Measurements from ENCODE around the gene B3GNT8. TPM values are rescaled to one million over a fixed set of nuclear protein-coding genes. Genes with fewer than 3 reads are reported as not detected.

The B3GNT8 gene
- polyA plus RNA-seq, 1 of the 3 experiments (the other 2 are of a cell fraction): not detected

DNA sequence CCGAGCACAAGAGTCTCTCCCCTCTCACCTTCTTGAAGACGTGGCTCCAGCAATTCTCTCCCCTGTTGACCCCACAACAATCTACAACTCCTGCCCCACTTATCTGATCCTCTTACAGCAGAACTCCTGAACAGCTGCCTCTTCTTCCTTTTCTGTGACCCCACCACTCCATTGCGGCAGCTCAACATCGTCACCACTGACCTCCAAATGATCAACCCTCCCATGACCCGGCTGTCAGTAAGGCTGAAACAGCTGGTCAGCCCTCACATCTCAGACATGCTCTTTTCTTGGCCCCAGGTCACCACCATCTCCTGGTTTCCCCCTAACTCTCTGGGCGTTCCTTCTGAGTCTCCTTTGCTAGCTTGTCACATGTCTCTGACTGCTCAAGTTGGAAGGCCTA lies 31.8 kb downstream of the B3GNT8 start:
- H3K9me3 ChIP-seq: no peaks in the 10 kb centered on the region
- H3K4me1 ChIP-seq (ENCODE audit: control insufficient read depth in 1 of 2, insufficient read depth in 2 of 2, low read depth in 1 of 2, low read length in 1 of 2): peaks cover 5 to 14% of the 10 kb centered on the region in 2 experiments; a peak in 2 of 4 replicates
- H3K27me3 ChIP-seq (ENCODE audit: insufficient read depth): no peaks in the 10 kb centered on the region
- H3F3A ChIP-seq (replicated peaks; ENCODE audit: insufficient read depth): no peaks in the 10 kb centered on the region
- ChIA-PET POLR2A (no interaction called here), CTCF (no interaction called here)
- H2AFZ ChIP-seq (ENCODE audit: low read depth): no peak overlapping the region
- WGBS (ENCODE audit: low lambda C conversion rate): 79% methylated on average over 6 of the region's 6 CpGs
- H3K9ac ChIP-seq: no peak overlapping the region
- peaks cover 2 to 17% of the 10 kb centered on the region in 2 experiments for H3K36me3 ChIP-seq (replicated peaks in 1 of 2; ENCODE audit: control insufficient read depth in 1 of 2, insufficient read depth in 2 of 2, low read length in 1 of 2)
- H3K27ac ChIP-seq (ENCODE audit: low read depth in 2 of 2, low read length in 1 of 2): no peak overlapping the region
- peak overlapping the region; percentile 99; the same call in 1 of the 2 replicates for H3K4me2 ChIP-seq
- no peaks in the 10 kb centered on the region for H4K20me1 ChIP-seq (ENCODE audit: insufficient read depth)
- TF ChIP-seq EZH2phosphoT487 (IDR thresholded peaks at IDR 0.05; ENCODE audit: borderline replicate concordance, low read depth) (no peak), GATA2 (CRISPR knock-in tag; IDR thresholded peaks at IDR 0.05) (no peak)
- no peaks in the 10 kb centered on the region for H3K9me2 ChIP-seq
- H3K4me3 ChIP-seq (ENCODE audit: low read depth in 2 of 2, low read length in 1 of 2): no peak overlapping the region
- DNase-seq: no peak
- H3K79me2 ChIP-seq (ENCODE audit: insufficient read depth): peaks cover 48% of the 10 kb centered on the region

DNA sequence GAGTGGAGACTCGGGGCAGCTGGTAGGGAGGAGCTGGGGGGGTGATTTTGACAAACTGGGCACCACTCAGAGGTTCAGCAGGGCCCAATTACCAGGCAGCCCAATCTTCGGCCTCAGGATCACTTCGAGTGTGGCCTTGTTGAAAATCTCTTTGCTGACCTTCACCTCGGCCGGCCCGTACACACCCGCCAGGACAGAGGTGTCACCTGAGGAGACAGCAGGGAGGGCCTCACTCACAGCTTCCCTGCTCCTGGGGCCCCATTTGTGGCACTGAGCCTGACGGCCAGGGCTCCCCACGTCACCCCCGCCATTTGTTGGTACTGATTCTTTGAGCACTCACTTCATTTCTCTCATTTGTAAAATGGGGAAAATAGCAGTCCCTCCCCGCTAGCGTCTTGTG lies 34.4 kb downstream of the B3GNT8 start:
- Histone ChIP-seq H3K9me2 (no peaks in the 10 kb centered on the region), H3K4me3 (ENCODE audit: low read depth in 2 of 2, low read length in 1 of 2) (no peak overlapping the region), H4K20me1 (ENCODE audit: insufficient read depth) (no peaks in the 10 kb centered on the region), H3K4me2 (no peak overlapping the region), H2AFZ (ENCODE audit: low read depth) (no peak overlapping the region), H3K9me3 (no peaks in the 10 kb centered on the region), H3F3A (replicated peaks; ENCODE audit: insufficient read depth) (no peaks in the 10 kb centered on the region), H3K36me3 (replicated peaks in 1 of 2; ENCODE audit: control insufficient read depth in 1 of 2, insufficient read depth in 2 of 2, low read length in 1 of 2) (peaks cover 3 to 26% of the 10 kb centered on the region in 2 experiments), H3K4me1 (ENCODE audit: control insufficient read depth in 1 of 2, insufficient read depth in 2 of 2, low read depth in 1 of 2, low read length in 1 of 2) (peaks cover 0 to 4% of the 10 kb centered on the region in 2 experiments; a peak in 1 of 4 replicates), H3K27me3 (ENCODE audit: insufficient read depth) (no peaks in the 10 kb centered on the region), H3K9ac (no peak overlapping the region), H3K79me2 (ENCODE audit: insufficient read depth) (peaks cover 26% of the 10 kb centered on the region), H3K27ac (ENCODE audit: low read depth in 2 of 2, low read length in 1 of 2) (no peak overlapping the region)
- TF ChIP-seq, protein P1, sequence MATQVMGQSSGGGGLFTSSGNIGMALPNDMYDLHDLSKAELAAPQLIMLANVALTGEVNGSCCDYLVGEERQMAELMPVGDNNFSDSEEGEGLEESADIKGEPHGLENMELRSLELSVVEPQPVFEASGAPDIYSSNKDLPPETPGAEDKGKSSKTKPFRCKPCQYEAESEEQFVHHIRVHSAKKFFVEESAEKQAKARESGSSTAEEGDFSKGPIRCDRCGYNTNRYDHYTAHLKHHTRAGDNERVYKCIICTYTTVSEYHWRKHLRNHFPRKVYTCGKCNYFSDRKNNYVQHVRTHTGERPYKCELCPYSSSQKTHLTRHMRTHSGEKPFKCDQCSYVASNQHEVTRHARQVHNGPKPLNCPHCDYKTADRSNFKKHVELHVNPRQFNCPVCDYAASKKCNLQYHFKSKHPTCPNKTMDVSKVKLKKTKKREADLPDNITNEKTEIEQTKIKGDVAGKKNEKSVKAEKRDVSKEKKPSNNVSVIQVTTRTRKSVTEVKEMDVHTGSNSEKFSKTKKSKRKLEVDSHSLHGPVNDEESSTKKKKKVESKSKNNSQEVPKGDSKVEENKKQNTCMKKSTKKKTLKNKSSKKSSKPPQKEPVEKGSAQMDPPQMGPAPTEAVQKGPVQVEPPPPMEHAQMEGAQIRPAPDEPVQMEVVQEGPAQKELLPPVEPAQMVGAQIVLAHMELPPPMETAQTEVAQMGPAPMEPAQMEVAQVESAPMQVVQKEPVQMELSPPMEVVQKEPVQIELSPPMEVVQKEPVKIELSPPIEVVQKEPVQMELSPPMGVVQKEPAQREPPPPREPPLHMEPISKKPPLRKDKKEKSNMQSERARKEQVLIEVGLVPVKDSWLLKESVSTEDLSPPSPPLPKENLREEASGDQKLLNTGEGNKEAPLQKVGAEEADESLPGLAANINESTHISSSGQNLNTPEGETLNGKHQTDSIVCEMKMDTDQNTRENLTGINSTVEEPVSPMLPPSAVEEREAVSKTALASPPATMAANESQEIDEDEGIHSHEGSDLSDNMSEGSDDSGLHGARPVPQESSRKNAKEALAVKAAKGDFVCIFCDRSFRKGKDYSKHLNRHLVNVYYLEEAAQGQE (IDR thresholded peaks at IDR 0.05; ENCODE audit: low read depth, low read length): no peak
- TF ChIP-seq SIN3A (IDR thresholded peaks at IDR 0.05; ENCODE audit: borderline replicate concordance, low read depth, low read length) (no peak), GATA2 (CRISPR knock-in tag; IDR thresholded peaks at IDR 0.05) (no peak), JUND (IDR thresholded peaks at IDR 0.05) (no peak), TAF1 (IDR thresholded peaks at IDR 0.05; ENCODE audit: borderline replicate concordance, low read depth, low read length) (no peak), MXI1 (IDR thresholded peaks at IDR 0.05; ENCODE audit: low read depth, low read length) (no peak), SMC3 (IDR thresholded peaks at IDR 0.05; ENCODE audit: low read depth, low read length) (no peak), EZH2phosphoT487 (IDR thresholded peaks at IDR 0.05; ENCODE audit: borderline replicate concordance, low read depth) (no peak), POLR2AphosphoS5 (IDR thresholded peaks at IDR 0.05; ENCODE audit: low read depth, low read length) (no peak), TEAD4 (IDR thresholded peaks at IDR 0.05; ENCODE audit: borderline replicate concordance, insufficient read depth) (no peak), ELF1 (IDR thresholded peaks at IDR 0.05) (no peak), EP300 (IDR thresholded peaks at IDR 0.05; ENCODE audit: borderline replicate concordance in 1 of 2, low read depth in 1 of 2, low read length in 1 of 2) (no peak), NRF1 (IDR thresholded peaks at IDR 0.05; ENCODE audit: low read depth, low read length) (no peak)
- TF ChIP-seq, protein P2, sequence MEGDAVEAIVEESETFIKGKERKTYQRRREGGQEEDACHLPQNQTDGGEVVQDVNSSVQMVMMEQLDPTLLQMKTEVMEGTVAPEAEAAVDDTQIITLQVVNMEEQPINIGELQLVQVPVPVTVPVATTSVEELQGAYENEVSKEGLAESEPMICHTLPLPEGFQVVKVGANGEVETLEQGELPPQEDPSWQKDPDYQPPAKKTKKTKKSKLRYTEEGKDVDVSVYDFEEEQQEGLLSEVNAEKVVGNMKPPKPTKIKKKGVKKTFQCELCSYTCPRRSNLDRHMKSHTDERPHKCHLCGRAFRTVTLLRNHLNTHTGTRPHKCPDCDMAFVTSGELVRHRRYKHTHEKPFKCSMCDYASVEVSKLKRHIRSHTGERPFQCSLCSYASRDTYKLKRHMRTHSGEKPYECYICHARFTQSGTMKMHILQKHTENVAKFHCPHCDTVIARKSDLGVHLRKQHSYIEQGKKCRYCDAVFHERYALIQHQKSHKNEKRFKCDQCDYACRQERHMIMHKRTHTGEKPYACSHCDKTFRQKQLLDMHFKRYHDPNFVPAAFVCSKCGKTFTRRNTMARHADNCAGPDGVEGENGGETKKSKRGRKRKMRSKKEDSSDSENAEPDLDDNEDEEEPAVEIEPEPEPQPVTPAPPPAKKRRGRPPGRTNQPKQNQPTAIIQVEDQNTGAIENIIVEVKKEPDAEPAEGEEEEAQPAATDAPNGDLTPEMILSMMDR (IDR thresholded peaks at IDR 0.05): no peak
- TF ChIP-seq, protein P3, sequence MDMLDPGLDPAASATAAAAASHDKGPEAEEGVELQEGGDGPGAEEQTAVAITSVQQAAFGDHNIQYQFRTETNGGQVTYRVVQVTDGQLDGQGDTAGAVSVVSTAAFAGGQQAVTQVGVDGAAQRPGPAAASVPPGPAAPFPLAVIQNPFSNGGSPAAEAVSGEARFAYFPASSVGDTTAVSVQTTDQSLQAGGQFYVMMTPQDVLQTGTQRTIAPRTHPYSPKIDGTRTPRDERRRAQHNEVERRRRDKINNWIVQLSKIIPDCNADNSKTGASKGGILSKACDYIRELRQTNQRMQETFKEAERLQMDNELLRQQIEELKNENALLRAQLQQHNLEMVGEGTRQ (IDR thresholded peaks at IDR 0.05; ENCODE audit: borderline replicate concordance, low read depth, low read length): no peak
- 96% methylated on average over 10 of the region's 12 CpGs for WGBS (ENCODE audit: low lambda C conversion rate)
- ChIA-PET CTCF (no interaction called here), POLR2A (interaction anchor here (0.6 kb wide), 1 partner anchor 1890 kb away, joined by 5 read pairs; no protein-coding TSS in a partner anchor)
- DNase-seq: no peak
